WERI-Rb-1 (cell line): ENCODE measurements around the gene GALNT13.
"Not testable (repeated sequence)": the region's sequence is repeated elsewhere in the genome, so short reads cannot be mapped to it uniquely, and the experiment has no call there.

ENCODE experiments used
- DNase-seq: peaks from one replicate; pipeline ENCODE4 v3.0.0-alpha.2; 2020
- H3K27ac ChIP-seq: fragments of 250-450 bp; sonication (Bioruptor Pico); 2 replicates; pipeline ENCODE4 v1.5.1; 2020; ENCODE audit warnings: mild to moderate bottlenecking, moderate library complexity
- H3K27me3 ChIP-seq: fragments of 250-450 bp; sonication (Bioruptor Pico); 2 replicates; pipeline ENCODE4 v1.5.1; 2021; ENCODE audit warnings: mild to moderate bottlenecking, low read depth, moderate library complexity; ENCODE audit not compliant: insufficient read depth, severe bottlenecking
- H3K36me3 ChIP-seq: fragments of 250-450 bp; sonication (Bioruptor Pico); 2 replicates; pipeline ENCODE4 v1.5.1; 2020; ENCODE audit warnings: mild to moderate bottlenecking, moderate library complexity
- H3K4me3 ChIP-seq: 2 replicates; pipeline ENCODE4 v1.5.1; 2011; ENCODE audit warnings: low read depth, mild to moderate bottlenecking, control low read depth, low read length
- H3K9me3 ChIP-seq: fragments of 250-450 bp; sonication (Bioruptor Pico); 2 replicates; pipeline ENCODE4 v1.5.1; 2021; ENCODE audit warnings: mild to moderate bottlenecking, moderate library complexity; ENCODE audit not compliant: severe bottlenecking
- CTCF ChIP-seq: IDR thresholded peaks from 2 replicates; pipeline ENCODE4 v1.5.1; 2011; ENCODE audit warnings: low read depth, mild to moderate bottlenecking, control low read depth, inconsistent platforms, low read length

GALNT13 gene

GRCh38 chr2:154466226-154466625 is 594.5 kb downstream of the GALNT13 start:
- no peaks in the 10 kb centered on the region for H3K27me3 ChIP-seq
- H3K9me3 ChIP-seq = no peaks in the 10 kb centered on the region
- DNase-seq = no peak
- no peak overlapping the region for H3K4me3 ChIP-seq
- no peaks in the 10 kb centered on the region for H3K36me3 ChIP-seq
- H3K27ac ChIP-seq = no peak overlapping the region
- TF ChIP-seq CTCF = no peak

- no peak for TF ChIP-seq CTCF
- Histone ChIP-seq H3K4me3 (no peak overlapping the region), H3K27me3 (no peaks in the 10 kb centered on the region), H3K36me3 (no peaks in the 10 kb centered on the region), H3K27ac (no peak overlapping the region), H3K9me3 (no peaks in the 10 kb centered on the region)
- no peak for DNase-seq
These were observed 598.7 kb downstream of the GALNT13 start for GRCh38 chr2:154470376-154470775.

- DNase-seq, H3K4me3 ChIP-seq, H3K27ac ChIP-seq, H3K27me3 ChIP-seq, H3K36me3 ChIP-seq, H3K9me3 ChIP-seq: not testable (repeated sequence)
These were observed 599.8 kb downstream of the GALNT13 start for GRCh38 chr2:154471492-154471891.

- Histone ChIP-seq H3K4me3 (no peak overlapping the region), H3K27me3 (no peaks in the 10 kb centered on the region), H3K9me3 (no peaks in the 10 kb centered on the region), H3K36me3 (no peaks in the 10 kb centered on the region), H3K27ac (no peak overlapping the region)
- no peak for TF ChIP-seq CTCF
- DNase-seq = no peak
These were observed 605.6 kb downstream of the GALNT13 start for GRCh38 chr2:154477319-154477718.

- DNase-seq = no peak
- Histone ChIP-seq H3K27me3 (no peaks in the 10 kb centered on the region), H3K4me3 (no peak overlapping the region), H3K36me3 (no peaks in the 10 kb centered on the region), H3K9me3 (no peaks in the 10 kb centered on the region), H3K27ac (no peak overlapping the region)
- TF ChIP-seq CTCF = no peak
These were observed 608.8 kb downstream of the GALNT13 start for GRCh38 chr2:154480521-154480920.

GRCh38 chr2:154481336-154481735 is 609.6 kb downstream of the GALNT13 start:
- Histone ChIP-seq H3K27ac (no peak overlapping the region), H3K9me3 (no peaks in the 10 kb centered on the region), H3K4me3 (no peak overlapping the region), H3K36me3 (no peaks in the 10 kb centered on the region), H3K27me3 (no peaks in the 10 kb centered on the region)
- no peak for DNase-seq
- no peak for TF ChIP-seq CTCF
